ENCODE results near the gene C10orf62. TPM values are rescaled to one million over a fixed set of nuclear protein-coding genes. Genes with fewer than 3 reads are reported as not detected.

The C10orf62 gene
- total RNA-seq, 1 donor = not detected

DNA sequence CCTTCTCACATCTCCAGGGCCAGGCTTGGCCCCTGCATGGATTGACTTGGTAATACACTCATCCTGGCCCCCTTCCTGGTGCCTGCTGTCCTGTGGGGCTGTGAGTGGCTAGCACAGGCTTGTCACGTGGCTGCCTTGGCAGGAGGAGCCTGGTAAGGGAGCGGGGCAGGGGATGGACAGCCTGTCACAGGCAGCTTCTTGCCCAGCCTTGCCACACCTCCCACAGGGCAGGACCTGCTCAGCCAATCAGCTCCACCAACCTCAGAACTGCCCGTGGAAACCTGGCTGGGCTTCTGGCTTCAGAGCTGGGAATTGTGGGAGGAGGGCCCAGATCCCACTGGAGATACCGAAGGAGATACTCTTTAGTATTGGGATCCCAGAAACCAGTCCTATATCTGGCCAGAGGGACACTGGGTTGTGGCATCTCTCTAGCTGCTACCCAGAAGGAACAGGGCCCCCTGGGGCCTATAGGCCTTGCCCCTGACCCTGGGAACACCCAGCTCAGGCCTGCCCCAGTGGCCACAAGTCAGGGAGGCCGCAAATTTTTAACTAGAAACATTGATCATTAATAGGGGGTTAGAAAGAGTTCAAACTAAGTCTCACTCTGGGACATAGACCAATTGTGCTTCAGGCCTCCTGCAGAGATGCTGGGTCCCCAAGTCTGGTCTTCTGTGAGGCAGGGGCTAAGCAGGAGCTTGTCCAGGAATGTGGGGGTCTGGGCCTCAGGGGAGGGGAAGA, 5.3 kb upstream of the C10orf62 start, which contains the start of gene HOGA1:
TSS of gene HOGA1 (plus strand) at position 330 of the 738 bp plus-strand sequence. CDS start at position 645, 315 bp downstream.
- H3K4me3 ChIP-seq (ENCODE audit: low read depth, low read length) = no peak within 1 kb of the TSS
- peak; percentile 77 for DNase-seq (ENCODE audit: low read depth)
- TF ChIP-seq, protein P1, sequence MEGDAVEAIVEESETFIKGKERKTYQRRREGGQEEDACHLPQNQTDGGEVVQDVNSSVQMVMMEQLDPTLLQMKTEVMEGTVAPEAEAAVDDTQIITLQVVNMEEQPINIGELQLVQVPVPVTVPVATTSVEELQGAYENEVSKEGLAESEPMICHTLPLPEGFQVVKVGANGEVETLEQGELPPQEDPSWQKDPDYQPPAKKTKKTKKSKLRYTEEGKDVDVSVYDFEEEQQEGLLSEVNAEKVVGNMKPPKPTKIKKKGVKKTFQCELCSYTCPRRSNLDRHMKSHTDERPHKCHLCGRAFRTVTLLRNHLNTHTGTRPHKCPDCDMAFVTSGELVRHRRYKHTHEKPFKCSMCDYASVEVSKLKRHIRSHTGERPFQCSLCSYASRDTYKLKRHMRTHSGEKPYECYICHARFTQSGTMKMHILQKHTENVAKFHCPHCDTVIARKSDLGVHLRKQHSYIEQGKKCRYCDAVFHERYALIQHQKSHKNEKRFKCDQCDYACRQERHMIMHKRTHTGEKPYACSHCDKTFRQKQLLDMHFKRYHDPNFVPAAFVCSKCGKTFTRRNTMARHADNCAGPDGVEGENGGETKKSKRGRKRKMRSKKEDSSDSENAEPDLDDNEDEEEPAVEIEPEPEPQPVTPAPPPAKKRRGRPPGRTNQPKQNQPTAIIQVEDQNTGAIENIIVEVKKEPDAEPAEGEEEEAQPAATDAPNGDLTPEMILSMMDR (IDR thresholded peaks at IDR 0.05; ENCODE audit: insufficient read depth, low read length) = no peak

DNA sequence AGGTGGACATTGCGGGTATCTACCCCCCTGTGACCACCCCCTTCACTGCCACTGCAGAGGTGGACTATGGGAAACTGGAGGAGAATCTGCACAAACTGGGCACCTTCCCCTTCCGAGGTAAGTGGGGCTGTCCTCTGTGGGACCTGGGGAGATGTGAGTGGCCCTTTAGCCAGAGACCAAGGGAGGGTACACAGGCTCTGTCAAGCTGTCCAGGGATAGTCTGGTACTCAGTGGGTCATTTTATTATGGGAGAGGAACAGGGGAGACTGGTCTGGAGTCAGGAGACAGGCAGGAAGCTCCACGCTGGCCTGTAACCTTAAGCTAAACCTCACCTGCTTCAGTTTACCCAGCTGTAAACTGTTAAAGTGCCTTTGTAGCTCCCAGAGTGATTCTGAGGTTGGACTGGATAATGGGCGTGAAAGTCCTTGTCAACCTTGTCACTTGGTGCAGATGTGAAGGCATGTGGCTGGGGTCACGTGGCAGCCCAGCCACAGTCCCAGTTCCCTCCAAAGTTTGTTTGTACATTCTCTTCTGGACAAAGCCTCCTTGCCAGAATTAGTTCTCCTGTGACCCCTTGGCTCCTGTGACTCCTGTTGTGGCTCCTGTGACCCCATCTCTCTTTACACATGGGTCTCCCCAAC, 4.6 kb upstream of the C10orf62 start:
- H3K4me3 ChIP-seq (ENCODE audit: low read depth, low read length) = no peak overlapping the region
- no peak for DNase-seq (ENCODE audit: low read depth)
- TF ChIP-seq, protein P1 (IDR thresholded peaks at IDR 0.05; ENCODE audit: insufficient read depth, low read length) = no peak

DNA sequence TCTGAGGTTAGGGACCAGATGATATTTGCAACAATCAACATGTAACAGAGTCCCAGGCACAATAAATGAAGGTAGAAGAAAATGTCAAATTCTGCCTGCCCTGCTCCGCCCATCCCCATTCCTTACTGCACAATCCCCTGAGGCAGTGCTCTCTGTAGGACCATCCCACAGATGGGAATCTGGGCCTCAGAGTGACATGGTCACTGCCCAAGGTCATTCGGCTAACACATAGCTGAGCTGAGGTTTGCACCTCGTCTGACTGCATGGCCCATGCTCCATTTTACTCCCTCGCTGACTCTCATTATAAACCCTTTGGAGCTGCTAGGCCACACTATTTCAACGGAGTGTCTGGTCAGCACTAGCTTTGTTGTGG, 4.1 kb upstream of the C10orf62 start:
- TF ChIP-seq, protein P1 (IDR thresholded peaks at IDR 0.05; ENCODE audit: insufficient read depth, low read length) = no peak
- DNase-seq (ENCODE audit: low read depth) = no peak
- no peak overlapping the region for H3K4me3 ChIP-seq (ENCODE audit: low read depth, low read length)

DNA sequence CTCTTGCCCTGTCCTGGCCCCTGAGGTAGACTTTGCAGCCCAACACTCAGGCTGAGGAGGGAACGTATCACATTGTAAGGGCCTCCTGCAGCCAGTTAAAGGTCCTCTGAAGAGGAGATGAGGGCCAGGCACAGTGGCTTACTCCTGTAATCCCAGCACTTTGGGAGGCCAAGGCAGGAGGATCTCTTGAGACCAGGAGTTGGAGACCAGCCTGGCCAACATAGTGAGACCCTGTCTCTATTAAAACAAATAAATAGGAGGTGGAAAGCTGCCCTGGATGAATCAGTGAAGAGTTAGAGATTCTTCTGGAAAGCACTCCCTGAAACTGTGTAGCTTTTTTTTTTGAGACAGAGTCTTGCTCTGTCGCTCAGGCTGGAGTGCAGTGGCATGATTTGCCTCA, 2.3 kb upstream of the C10orf62 start:
- TF ChIP-seq, protein P1 (IDR thresholded peaks at IDR 0.05; ENCODE audit: insufficient read depth, low read length) = no peak
- H3K4me3 ChIP-seq (ENCODE audit: low read depth, low read length) = no peak overlapping the region

DNA sequence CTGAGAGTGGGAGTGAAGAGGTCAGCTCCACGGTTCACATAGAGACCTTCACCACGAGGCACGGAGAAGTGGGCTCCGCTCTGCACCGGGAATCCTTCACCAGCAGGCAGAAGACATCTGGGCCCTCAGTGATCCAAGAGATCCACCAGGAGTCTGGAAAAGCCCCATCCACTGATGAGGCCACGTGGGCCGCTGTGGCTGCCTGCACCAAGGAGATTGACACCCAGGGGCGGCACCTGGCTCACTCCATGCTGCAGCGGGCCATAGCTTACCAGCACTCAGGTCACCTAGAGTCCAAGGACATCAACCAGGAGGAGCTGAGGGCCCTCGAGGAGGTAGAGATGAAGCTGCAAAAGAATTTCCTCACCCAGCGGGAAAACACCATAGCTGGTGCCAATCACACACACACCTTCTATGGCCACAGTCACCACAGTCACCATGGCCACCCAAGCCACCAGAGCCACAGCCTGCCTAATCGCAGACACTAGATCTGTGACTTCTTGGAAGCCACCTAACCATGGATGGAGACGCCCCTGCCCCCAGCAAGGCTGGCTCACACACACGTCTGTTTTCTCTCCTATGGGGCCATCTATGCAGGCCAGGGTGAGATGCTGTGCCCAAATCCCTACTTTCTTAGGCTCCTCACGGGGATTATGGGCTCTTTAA, 694 bp downstream of the C10orf62 start:
- H3K4me3 ChIP-seq (ENCODE audit: low read depth, low read length) = no peak overlapping the region
- TF ChIP-seq, protein P1 (IDR thresholded peaks at IDR 0.05; ENCODE audit: insufficient read depth, low read length) = no peak
- DNase-seq (ENCODE audit: low read depth) = no peak

More for the DNA sequence above, 2.3 kb upstream of the C10orf62 start:
- DNase-seq (ENCODE audit: low read depth) = no peak

DNA sequence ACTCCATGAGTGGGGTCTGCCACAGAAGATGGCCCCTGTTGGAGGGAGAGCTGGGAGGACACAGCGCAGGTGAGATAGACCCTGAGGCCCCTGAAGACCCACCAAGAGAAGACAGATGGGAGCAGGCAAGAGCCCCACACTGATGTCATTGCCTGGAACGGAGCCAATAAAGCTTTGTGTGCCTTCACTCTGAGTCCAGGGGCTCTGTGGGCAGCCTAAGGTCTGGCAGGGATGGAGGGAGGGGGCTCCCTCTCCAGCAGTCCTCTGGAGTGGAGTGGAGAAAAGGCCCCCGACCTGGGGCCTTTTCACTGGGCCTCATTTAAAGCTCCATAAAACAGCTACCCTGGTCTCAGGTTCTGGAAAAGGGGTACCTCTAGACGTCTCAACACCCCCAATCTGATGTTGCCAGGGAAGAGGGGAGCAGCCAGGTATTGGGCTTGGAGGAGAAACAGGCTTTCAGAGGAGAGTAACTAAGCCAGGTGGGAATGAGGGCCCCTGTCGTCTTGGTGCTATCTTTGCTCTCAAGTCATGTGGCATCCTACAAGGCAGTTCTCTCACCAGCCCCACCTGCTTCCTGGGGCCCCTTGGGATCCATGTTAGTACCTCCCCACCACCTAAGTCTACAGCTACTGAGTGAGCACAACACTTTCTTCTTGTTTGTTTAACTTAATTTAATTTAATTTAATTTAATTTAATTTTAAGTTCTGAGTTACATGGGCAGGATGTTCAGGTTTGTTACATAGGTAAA, 1.4 kb downstream of the C10orf62 start:
- no peak overlapping the region for H3K4me3 ChIP-seq (ENCODE audit: low read depth, low read length)
- no peak for DNase-seq (ENCODE audit: low read depth)
- TF ChIP-seq, protein P1 (IDR thresholded peaks at IDR 0.05; ENCODE audit: insufficient read depth, low read length) = no peak

All from fibroblast of the aortic adventitia (primary cell).